HCT116 (cell line): ENCODE data around the gene PLD1. TPM values are rescaled to one million over a fixed set of nuclear protein-coding genes. Genes with fewer than 3 reads are reported as not detected.

Source experiments
- ATAC-seq: fragments of 200-7000 bp; cut with Tn5 transposase; 2 replicates; pipeline ENCODE4 v1.9.1; 2020; ENCODE audit warnings: mild to moderate bottlenecking, moderate library complexity
- BruUV-seq: library from RNA; stranded (reverse); fragments of 400-500 nt; replicated peaks from 2 replicates; lab custom pipeline; 2021; lab: Mats Ljungman, UMichigan
- CTCF ChIA-PET: fragments of 300-600 bp; sonication (Branson Sonifier 250); formaldehyde crosslinking; loops from one replicate; lab custom pipeline; 2021; ENCODE audit warnings: antibody characterized with exemption; lab: Charles Lee
- POLR2A ChIA-PET: fragments of 300-600, 350-600 bp; sonication (Branson Sonifier 250); formaldehyde crosslinking; loops from one replicate; lab custom pipeline; 2021; ENCODE audit warnings: antibody characterized with exemption; lab: Charles Lee
- RAD21 ChIA-PET, 2 experiments: fragments of 300-600 bp; sonication (Branson Sonifier 250); formaldehyde crosslinking; loops; one replicate each; lab custom pipeline; 2023; ENCODE audit warnings: low total read pairs in 2 of 2; ENCODE audit not compliant: uncharacterized antibody in 2 of 2, unreplicated experiment in 2 of 2, low non-redundant PET in 1 of 2; lab: Charles Lee
- DNase-seq: peaks from one replicate; pipeline ENCODE4 v3.0.0-alpha.2; 2010; ENCODE audit warnings: low read depth, low spot score
- H2AFZ ChIP-seq: fragments of 200-600 bp; shearing (Covaris generic), sonication (generic); 2 replicates; pipeline ENCODE4 v1.6.1; 2017; ENCODE audit warnings: low read depth, mixed run types, mixed read lengths, antibody characterized with exemption, low read length; ENCODE audit not compliant: poor library complexity, severe bottlenecking
- H3K27ac ChIP-seq: 2 replicates; pipeline ENCODE4 v1.5.1; 2012; ENCODE audit warnings: low read depth, low read length
- H3K27me3 ChIP-seq: fragments of 200-600 bp; sonication (generic); 2 replicates; pipeline ENCODE4 v1.6.1; 2016; ENCODE audit warnings: mixed run types, low read length, mixed read lengths; ENCODE audit not compliant: insufficient read depth
- H3K36me3 ChIP-seq, 2 experiments: fragments of 200-500 bp in 1 of 2; fragments of 200-600 bp in 1 of 2; sonication (Bioruptor generic) in 1 of 2; sonication (generic) in 1 of 2; 2 replicates each; pipeline versions ENCODE4 v1.5.1 to v1.6.1; 2014 to 2016; ENCODE audit warnings: low read length in 2 of 2, inconsistent platforms in 1 of 2, mixed read lengths in 1 of 2, mixed run types in 1 of 2; ENCODE audit not compliant: insufficient read depth in 2 of 2, control insufficient read depth in 1 of 2
- H3K4me1 ChIP-seq, 2 experiments: fragments of 200-600 bp in 1 of 2; sonication (generic) in 1 of 2; 2 replicates each; pipeline versions ENCODE4 v1.5.1 to v1.6.1; 2012 to 2017; ENCODE audit warnings: low read length in 2 of 2, inconsistent platforms in 1 of 2, mild to moderate bottlenecking in 1 of 2, mixed read lengths in 1 of 2, mixed run types in 1 of 2, moderate library complexity in 1 of 2; ENCODE audit not compliant: insufficient read depth in 2 of 2, control insufficient read depth in 1 of 2
- H3K4me2 ChIP-seq: fragments of 200-600 bp; sonication (generic); 2 replicates; pipeline ENCODE4 v1.6.1; 2017; ENCODE audit warnings: mixed run types, low read length, mixed read lengths
- H3K4me3 ChIP-seq, 2 experiments: fragments of 200-600 bp in 1 of 2; sonication (generic) in 1 of 2; replicated peaks in 1 of 2; 2 replicates each; pipeline ENCODE4 v1.5.1; 2011 to 2016; ENCODE audit warnings: low read length in 2 of 2, control low read depth in 1 of 2, low read depth in 1 of 2, mild to moderate bottlenecking in 1 of 2, mixed read lengths in 1 of 2, mixed run types in 1 of 2
- H3K79me2 ChIP-seq: fragments of 200-600 bp; sonication (generic); 2 replicates; pipeline ENCODE4 v1.6.1; 2017; ENCODE audit warnings: mild to moderate bottlenecking, mixed run types, low read length, moderate library complexity, mixed read lengths; ENCODE audit not compliant: insufficient read depth
- H3K9ac ChIP-seq: fragments of 200-600 bp; sonication (generic); 2 replicates; pipeline ENCODE4 v1.6.1; 2016; ENCODE audit warnings: low read length, mixed read lengths
- H3K9me2 ChIP-seq: fragments of 200-600 bp; sonication (generic), shearing (Covaris generic); 2 replicates; pipeline ENCODE4 v1.6.1; 2017; ENCODE audit warnings: mixed run types, mild to moderate bottlenecking, moderate library complexity; ENCODE audit not compliant: insufficient read depth
- H3K9me3 ChIP-seq, 2 experiments: fragments of 200-500 bp in 1 of 2; fragments of 200-600 bp in 1 of 2; sonication (Bioruptor generic) in 1 of 2; sonication (generic) in 1 of 2; 2 replicates each; pipeline ENCODE4 v1.6.1; 2014 to 2017; ENCODE audit warnings: low read length in 2 of 2, mixed read lengths in 2 of 2, inconsistent platforms in 1 of 2, low read depth in 1 of 2, mild to moderate bottlenecking in 1 of 2, mixed run types in 1 of 2, moderate library complexity in 1 of 2; ENCODE audit not compliant: control insufficient read depth in 1 of 2, insufficient read depth in 1 of 2
- H4K20me1 ChIP-seq: fragments of 200-600 bp; sonication (generic), shearing (Covaris generic); 2 replicates; pipeline ENCODE4 v1.6.1; 2017; ENCODE audit warnings: mixed run types, mild to moderate bottlenecking, moderate library complexity; ENCODE audit not compliant: insufficient read depth
- CBX3 ChIP-seq: IDR thresholded peaks from 2 replicates; pipeline ENCODE4 v1.6.1; 2012; ENCODE audit warnings: low read depth
- EZH2 ChIP-seq: fragments of 200-600 bp; sonication (generic); IDR thresholded peaks from 2 replicates; pipeline ENCODE4 v1.6.1; 2017; ENCODE audit warnings: antibody characterized with exemption, mixed run types
- FOSL1 ChIP-seq: IDR thresholded peaks from 2 replicates; pipeline ENCODE4 v1.6.1; 2012; ENCODE audit warnings: low read depth
- POLR2A ChIP-seq: IDR thresholded peaks from 2 replicates; pipeline ENCODE4 v1.7.0; 2011; ENCODE audit warnings: borderline replicate concordance; ENCODE audit not compliant: insufficient read depth, insufficient read length; ENCODE audit errors: extremely low read depth
- intact Hi-C: fragments of 100-400 bp; cut with micrococcal nuclease; formaldehyde crosslinking; loops from 2 replicates; pipeline ENCODE4 v1.10.0; 2022
- total RNA-seq: library from RNA; stranded (reverse); gene quantifications from one replicate; pipeline ENCODE4 v1.2.1, GENCODE V29; 2021; ENCODE audit not compliant: unreplicated experiment
- TF ChIP-seq, protein P1 (sequence below): IDR thresholded peaks from 2 replicates; pipeline ENCODE4 v1.6.1; 2012; ENCODE audit warnings: low read depth

PLD1 gene
- total RNA-seq, 1 experiment from 2014 or later: 8.4 TPM

DNA sequence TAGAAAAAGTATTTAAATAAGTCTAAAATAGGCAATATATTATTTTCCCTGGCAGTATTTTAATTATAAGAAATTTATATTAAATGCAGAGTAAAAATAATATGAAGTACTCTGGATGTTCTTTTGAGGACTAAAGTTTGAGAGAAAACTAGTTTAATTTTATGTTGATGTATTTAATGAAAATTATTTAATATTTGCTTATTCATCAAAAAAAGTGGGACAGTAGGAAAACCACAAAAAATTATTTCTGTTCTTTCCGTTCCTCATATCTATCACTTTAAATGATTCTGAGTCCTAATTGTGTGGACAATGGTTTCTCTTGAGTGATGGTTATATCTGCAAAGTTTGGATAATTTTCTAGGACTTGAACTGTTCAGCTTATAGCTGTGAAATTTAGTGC lies 202.8 kb downstream of the PLD1 start:
- BruUV-seq: no TSS peak
- Histone ChIP-seq H3K36me3 (no peaks in the 10 kb centered on the region), H3K4me3 (no peak overlapping the region), H3K9ac (no peak overlapping the region), H3K79me2 (no peaks in the 10 kb centered on the region), H2AFZ (no peak overlapping the region), H3K9me2 (no peaks in the 10 kb centered on the region), H3K9me3 (no peaks in the 10 kb centered on the region), H3K4me2 (no peak overlapping the region), H4K20me1 (no peaks in the 10 kb centered on the region), H3K4me1 (no peaks in the 10 kb centered on the region), H3K27me3 (no peaks in the 10 kb centered on the region), H3K27ac (no peak overlapping the region)
- DNase-seq (no peak), ATAC-seq (no peak)
- ChIA-PET RAD21 (no interaction called here), CTCF (no interaction called here), POLR2A (no interaction called here)
- intact Hi-C loops: no loop called here
- TF ChIP-seq EZH2 (no peak), FOSL1 (no peak), CBX3 (no peak)

DNA sequence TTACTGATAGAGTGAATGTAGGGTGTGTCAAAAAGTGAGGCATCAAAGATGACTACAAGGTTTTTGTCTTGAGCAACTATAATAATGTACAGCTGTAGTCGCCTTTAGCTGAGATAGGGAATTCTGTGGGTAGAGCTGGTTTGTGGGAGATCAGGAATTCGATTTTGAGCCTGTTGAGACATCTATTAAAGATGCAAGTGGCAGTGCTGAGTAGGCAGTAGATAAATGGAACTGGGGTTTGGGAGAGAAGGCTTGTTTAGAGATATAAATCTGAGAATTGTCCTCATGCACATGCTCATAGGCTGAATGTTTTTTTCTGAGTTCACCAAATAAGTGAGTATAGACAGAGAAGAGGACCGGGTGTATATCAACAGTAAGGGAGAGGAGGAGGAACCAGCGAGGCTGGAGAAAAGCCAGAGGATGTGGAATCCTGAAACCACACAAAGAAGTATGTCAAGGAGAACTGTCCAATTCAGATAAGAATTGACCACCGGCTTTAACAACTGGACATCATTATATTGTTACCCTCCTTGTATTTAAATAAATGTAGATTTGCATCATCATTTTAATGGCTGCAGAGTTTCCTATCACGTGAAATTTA lies 204.0 kb downstream of the PLD1 start:
- Histone ChIP-seq H3K9ac (no peak overlapping the region), H3K27me3 (no peaks in the 10 kb centered on the region), H3K4me1 (no peaks in the 10 kb centered on the region), H2AFZ (no peak overlapping the region), H3K36me3 (no peaks in the 10 kb centered on the region), H3K4me2 (no peak overlapping the region)
- RAD21 ChIA-PET: no interaction called here
- intact Hi-C loops: no loop called here
- TF ChIP-seq FOSL1: no peak
- TF ChIP-seq CBX3: no peak
- TF ChIP-seq POLR2A: no peak
- TF ChIP-seq, protein P1, sequence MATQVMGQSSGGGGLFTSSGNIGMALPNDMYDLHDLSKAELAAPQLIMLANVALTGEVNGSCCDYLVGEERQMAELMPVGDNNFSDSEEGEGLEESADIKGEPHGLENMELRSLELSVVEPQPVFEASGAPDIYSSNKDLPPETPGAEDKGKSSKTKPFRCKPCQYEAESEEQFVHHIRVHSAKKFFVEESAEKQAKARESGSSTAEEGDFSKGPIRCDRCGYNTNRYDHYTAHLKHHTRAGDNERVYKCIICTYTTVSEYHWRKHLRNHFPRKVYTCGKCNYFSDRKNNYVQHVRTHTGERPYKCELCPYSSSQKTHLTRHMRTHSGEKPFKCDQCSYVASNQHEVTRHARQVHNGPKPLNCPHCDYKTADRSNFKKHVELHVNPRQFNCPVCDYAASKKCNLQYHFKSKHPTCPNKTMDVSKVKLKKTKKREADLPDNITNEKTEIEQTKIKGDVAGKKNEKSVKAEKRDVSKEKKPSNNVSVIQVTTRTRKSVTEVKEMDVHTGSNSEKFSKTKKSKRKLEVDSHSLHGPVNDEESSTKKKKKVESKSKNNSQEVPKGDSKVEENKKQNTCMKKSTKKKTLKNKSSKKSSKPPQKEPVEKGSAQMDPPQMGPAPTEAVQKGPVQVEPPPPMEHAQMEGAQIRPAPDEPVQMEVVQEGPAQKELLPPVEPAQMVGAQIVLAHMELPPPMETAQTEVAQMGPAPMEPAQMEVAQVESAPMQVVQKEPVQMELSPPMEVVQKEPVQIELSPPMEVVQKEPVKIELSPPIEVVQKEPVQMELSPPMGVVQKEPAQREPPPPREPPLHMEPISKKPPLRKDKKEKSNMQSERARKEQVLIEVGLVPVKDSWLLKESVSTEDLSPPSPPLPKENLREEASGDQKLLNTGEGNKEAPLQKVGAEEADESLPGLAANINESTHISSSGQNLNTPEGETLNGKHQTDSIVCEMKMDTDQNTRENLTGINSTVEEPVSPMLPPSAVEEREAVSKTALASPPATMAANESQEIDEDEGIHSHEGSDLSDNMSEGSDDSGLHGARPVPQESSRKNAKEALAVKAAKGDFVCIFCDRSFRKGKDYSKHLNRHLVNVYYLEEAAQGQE: no peak
- TF ChIP-seq, all 23 proteins: peak for 0
- no peak overlapping the region for H3K4me3 ChIP-seq
- no peaks in the 10 kb centered on the region for H3K9me3 ChIP-seq
- BruUV-seq: no TSS peak
- DNase-seq (no peak), ATAC-seq (no peak)
- CTCF ChIA-PET: no interaction called here
- no peak overlapping the region for H3K27ac ChIP-seq
- H3K9me2 ChIP-seq: no peaks in the 10 kb centered on the region
- no peaks in the 10 kb centered on the region for H4K20me1 ChIP-seq
- H3K79me2 ChIP-seq: no peaks in the 10 kb centered on the region
- POLR2A ChIA-PET: no interaction called here
